NK-92 (cell line): ENCODE measurements around the gene PRKRIP1.
"Not testable (repeated sequence)": the region's sequence is repeated elsewhere in the genome, so short reads cannot be mapped to it uniquely, and the experiment has no call there.

Experiments
- DNase-seq: peaks from one replicate; lab custom pipeline; 2025; ENCODE audit not compliant: unreplicated experiment; lab: John Stamatoyannopoulos, UW

The PRKRIP1 gene

GRCh38 chr7:102429141-102429899, 33.2 kb downstream of the PRKRIP1 start:
- no peak for DNase-seq

GRCh38 chr7:102431617-102432298, 35.6 kb downstream of the PRKRIP1 start:
- DNase-seq, result no peak

GRCh38 chr7:102432442-102433218, 36.5 kb downstream of the PRKRIP1 start:
- no peak for DNase-seq

GRCh38 chr7:102433219-102434038, 37.3 kb downstream of the PRKRIP1 start, which contains the start of gene ORAI2:
ORAI2 (plus strand) TSS chr7:102433575; CDS start chr7:102438957, 5,382 bp downstream.
- no peak for DNase-seq

- DNase-seq, result no peak
Observed at GRCh38 chr7:102434039-102434486, 37.9 kb downstream of the PRKRIP1 start.

- no peak for DNase-seq
Observed at GRCh38 chr7:102436118-102436517, 40.0 kb downstream of the PRKRIP1 start.

GRCh38 chr7:102439963-102440795, 44.0 kb downstream of the PRKRIP1 start:
- DNase-seq, result no peak

- DNase-seq, result no peak
Observed at GRCh38 chr7:102444961-102445673, 49.0 kb downstream of the PRKRIP1 start.

- no peak for DNase-seq
Observed at GRCh38 chr7:102445674-102446071, 49.5 kb downstream of the PRKRIP1 start.

GRCh38 chr7:102446387-102447156, 50.4 kb downstream of the PRKRIP1 start:
- no peak for DNase-seq

GRCh38 chr7:102447311-102447710, 51.1 kb downstream of the PRKRIP1 start:
- DNase-seq, result no peak

- no peak for DNase-seq
Observed at GRCh38 chr7:102449136-102449535, 53.0 kb downstream of the PRKRIP1 start.

GRCh38 chr7:102450242-102450641, 54.1 kb downstream of the PRKRIP1 start:
- no peak for DNase-seq

GRCh38 chr7:102451371-102452054, 55.4 kb downstream of the PRKRIP1 start:
- no peak for DNase-seq

GRCh38 chr7:102452451-102452850, 56.3 kb downstream of the PRKRIP1 start:
- no peak for DNase-seq

- no peak for DNase-seq
Observed at GRCh38 chr7:102453319-102453718, 57.2 kb downstream of the PRKRIP1 start.

GRCh38 chr7:102454468-102454867, 58.3 kb downstream of the PRKRIP1 start:
- DNase-seq, result no peak

GRCh38 chr7:102454932-102455331, 58.8 kb downstream of the PRKRIP1 start:
- DNase-seq, result not testable (repeated sequence)
